DMS79 (cell line): ENCODE measurements around the gene FIG4.
"Not testable (repeated sequence)": the region's sequence is repeated elsewhere in the genome, so short reads cannot be mapped to it uniquely, and the experiment has no call there.

Source experiments
- DNase-seq: peaks from one replicate; lab custom pipeline; 2025; lab: John Stamatoyannopoulos, UW

Gene FIG4

DNA sequence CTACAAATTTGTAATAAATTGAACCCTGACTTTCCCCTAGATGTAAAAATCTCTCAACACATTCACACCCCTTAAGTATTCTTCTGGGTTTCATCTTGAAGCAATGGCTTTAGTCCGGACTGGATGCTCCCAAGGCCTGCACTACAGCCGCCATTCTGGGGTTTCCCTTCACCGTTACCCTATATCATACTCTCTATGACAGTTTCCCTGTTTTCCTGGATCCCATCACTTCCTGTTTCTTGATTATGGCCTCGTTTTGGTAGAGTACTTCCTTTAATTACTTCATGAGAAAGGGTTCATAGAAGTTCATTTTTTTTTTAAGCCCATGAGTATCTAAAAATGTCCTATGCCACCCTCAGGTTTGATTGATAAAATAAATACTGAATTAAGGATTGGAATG is 11.7 kb downstream of the FIG4 start:
- DNase-seq, result no peak

DNA sequence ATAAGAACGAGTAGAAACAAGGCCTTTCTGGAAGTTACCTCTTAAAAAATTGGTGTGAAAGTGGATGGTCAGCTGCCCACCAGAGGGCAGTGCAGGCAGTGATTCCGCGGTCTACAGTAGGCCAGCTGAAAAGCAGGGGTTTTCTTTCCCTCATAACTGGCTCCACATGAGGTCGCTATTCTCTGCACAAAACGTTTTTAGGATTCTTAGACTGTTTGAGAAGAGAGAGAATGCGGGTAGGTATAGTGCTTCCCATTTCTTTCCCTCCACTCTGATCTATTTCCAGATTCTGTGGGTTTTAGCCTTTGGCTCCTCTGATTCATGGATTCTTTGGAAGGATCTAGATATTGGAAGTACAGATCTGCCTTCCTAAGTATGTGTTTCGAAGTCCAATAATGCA is 14.2 kb downstream of the FIG4 start:
- peak; percentile 64 for DNase-seq

DNA sequence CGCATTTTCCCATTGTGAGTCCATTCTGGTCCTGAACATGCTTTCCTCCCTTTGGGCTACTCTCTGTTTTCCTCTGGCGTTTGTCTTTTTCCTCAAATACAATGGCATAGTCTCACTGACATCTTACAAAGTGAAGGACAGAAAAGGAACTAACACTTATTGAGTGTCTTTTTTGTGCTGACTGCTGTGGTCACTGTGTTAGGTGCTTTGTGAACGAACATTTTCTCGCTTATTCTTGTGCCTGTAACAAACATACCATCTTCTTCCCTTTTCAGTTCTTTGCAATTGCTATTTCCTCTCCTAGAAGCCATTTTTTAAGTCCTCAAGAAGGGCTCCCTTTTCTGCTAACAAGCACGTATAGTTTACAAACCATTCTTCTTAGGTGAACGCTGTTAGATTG is 15.4 kb downstream of the FIG4 start:
- DNase-seq, result no peak

DNA sequence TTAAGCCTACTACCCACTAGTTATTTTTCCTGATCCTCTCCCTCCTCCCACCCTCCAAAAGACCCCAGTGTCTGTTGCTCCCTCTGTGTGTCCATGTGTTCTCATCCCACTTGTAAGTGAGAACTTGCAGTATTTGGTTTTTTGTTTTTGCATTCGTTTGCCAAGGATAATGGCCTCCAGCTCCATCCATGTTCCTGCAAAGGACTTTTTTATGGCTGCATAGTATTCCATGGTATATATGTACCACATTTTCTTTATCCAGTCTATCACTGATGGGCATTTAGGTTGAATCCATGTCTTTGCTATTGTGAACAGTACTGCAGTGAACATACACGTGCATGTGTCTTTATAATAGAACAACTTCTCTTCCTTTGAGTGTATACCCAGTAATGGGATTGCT is 17.0 kb downstream of the FIG4 start:
- not testable (repeated sequence) for DNase-seq

DNA sequence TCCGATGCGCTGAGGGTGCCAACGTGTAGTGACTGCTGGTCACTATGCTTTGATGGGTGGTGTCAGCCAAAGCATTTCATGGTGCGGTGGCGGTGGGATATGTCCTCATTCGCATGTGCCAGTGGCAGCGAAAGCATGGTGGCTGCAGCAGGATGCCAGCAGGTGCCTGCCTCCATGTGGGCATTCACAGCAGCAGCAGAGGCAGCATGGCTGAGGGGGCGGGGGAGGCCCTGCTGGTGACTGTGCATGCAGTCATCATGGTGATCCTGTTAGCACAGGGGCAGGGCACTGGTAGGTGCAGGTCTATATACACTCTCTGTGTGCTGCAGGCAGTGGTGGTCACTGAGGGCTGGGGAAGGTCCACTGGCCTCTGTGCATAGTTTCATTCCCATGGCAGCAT is 22.0 kb downstream of the FIG4 start:
- no peak for DNase-seq

DNA sequence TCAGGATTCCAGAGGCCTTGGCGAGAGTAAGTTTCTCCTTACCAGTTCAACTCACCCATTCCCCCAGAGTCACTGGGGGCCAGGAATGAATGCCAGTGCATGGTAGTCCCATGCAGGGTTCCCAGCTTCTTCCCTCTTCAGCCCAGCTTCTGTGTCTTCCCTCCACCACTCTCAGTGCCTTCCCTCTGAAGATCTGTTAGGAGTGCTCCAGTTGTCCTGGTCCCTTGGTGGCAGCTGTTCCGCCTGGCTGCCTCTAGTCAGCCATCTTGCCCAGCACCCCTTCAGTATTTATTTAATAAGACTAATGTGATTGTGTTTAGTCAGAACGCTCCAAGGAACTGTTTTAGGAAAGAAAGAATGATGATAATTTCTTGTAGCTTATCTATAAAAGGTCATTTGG is 23.1 kb downstream of the FIG4 start:
- DNase-seq, result no peak

DNA sequence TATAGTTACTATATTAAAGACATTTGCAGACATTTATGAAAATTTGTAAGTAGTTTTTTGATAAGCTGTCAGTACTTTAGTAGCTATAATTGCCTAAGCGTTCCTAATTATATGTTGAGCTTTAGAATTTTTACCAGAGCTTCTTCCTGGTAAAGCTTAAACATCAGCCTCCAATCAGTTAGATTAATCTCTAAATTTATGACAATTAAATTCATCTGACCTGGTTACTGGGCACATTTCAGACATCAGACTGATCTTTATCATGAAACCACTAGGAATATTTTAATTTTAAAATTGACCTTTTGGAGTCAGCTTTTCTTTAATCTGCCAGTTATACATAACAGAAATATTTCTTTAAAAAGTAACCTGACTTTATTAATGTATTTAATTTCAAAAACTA is 23.5 kb downstream of the FIG4 start:
- DNase-seq, result no peak

DNA sequence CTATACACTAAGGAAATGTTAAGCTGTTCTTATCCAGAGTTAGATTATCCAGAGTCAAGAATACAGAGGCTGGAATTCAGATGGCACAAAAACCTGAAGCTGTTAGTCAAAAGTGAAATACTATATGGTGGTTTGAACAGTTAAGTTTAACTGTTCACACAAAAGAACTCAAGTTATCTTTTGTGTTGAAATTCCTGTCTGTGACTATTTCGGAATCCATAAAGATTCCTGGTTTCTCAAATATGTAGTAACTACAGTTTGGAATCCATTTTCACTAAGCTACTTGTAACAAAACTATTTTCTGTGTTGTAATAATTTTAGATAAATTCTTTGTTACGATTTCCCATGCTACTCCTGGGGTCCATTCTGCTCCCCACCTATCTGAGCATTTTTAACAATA is 24.5 kb downstream of the FIG4 start:
- DNase-seq, result no peak

DNA sequence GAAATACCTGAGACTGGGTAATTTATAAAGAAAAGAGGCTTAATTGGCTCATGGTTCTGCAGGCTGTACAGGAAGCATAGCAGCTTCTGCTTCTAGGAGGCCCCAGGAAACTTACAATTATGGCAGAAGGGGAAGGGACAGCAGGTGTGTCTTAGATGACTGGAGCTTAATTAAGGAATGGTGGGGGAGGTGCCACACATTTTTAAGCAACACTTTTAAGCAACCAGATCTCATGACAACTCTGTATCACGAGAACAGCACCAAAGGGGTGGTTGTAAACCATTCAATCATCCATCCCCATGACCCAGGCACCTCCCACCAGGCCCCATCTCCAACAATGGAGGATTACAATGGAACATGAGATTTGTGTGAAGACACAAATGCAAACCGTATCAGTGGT is 26.9 kb downstream of the FIG4 start:
- no peak for DNase-seq

DNA sequence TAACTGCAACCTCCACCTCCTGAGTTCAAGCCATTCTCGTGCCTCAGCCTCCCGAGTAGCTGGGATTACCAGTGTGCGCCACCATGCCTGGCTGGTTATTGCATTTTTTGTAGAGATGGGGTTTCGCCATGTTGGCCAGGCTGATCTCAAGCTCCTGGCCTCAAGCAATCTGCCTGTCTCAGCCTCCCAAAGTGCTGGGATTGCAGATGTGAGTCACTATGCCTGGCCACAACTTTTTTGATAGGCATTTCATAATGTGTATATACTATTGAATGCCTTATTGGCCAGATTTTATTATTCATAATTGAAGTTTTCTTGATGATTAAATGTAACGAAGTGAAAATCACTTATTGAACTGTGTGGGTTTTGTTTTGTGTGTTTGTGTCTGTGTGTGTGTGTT is 27.9 kb downstream of the FIG4 start:
- no peak for DNase-seq

DNA sequence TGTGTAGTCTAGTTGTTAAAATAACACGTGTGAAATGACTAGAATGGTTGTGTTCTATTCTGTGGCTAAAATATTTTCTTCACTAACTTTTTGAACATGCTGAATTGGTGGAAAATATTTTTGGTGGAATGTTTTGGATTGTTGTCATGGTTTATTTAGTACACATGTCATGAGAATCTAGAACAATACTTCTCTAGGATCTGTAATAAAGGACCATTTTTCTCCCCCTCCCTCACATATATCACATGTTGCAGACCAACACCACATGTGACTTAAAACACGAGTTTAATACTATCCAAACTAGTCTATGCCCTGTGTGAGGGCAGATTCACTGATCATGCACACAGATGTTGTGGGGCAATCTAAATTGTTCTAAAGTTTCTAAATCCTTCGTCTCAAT is 29.2 kb downstream of the FIG4 start:
- no peak for DNase-seq

DNA sequence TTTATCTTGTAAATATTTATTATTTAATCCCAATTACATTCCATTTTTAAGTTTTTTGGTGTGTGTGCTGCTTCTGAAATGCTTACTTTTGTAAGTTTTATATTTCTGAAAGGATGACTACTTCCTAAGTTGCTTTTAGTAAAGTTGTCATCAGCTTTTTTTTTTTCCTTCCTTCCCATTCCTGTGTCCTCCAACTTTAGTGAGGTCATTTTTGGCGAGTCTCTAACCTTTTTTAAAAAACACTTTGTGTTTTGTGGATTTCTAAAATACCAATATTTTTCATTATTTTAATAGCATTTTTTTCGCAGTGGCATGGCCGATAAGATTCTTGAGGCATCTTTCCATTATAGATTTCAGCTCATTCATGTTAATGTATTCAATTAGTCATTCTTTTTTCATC is 30.9 kb downstream of the FIG4 start:
- DNase-seq, result no peak

DNA sequence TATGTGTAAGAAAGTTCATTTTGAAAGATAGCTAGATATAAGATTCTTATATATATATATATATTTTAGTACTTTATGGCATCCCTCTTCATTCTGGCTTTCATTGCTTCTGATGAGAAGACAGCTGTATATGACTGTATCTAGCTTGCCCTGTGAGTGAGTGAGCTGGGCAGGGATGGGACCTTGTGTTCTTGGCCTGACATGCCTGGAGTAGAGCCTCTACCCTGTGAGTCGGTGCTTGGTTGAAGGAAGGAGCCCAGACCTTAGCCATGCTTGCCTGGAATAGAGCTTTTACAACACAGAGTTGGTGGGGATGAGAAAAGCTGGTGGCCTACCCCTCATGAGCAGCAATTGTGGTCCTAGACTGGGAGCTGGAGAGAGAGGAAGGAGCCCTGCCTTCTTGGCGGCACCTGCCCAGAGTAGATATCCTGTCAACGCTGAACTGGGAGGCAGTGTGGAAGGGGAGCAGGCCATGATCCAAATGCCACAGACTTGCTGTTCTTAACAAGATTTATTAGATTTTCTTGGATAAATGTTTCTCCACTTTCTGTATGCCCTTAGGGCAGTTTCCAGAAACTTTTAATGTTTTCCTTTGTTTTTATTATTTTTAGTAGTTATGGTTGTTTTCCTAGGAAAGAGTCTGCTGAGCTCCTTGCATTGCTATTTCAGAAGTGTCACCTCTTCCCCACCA is 31.6 kb downstream of the FIG4 start:
- DNase-seq, result no peak

DNA sequence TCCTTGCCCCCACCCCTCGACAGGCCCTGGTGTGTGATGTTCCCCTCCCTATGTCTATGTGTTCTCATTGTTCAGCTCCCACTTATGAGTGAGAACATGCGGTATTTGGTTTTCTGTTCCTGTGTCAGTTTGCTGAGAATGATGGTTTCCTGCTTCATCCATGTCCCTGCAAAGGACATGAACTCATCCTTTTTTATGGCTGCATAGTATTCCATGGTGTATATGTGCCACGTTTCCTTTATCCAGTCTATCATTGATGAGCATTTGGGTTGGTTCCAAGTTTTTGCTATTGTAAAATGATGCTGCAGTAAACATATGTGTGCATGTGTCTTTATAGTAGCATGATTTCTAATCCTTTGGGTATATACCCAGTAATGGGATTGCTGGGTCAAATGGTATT is 34.2 kb downstream of the FIG4 start:
- not testable (repeated sequence) for DNase-seq

DNA sequence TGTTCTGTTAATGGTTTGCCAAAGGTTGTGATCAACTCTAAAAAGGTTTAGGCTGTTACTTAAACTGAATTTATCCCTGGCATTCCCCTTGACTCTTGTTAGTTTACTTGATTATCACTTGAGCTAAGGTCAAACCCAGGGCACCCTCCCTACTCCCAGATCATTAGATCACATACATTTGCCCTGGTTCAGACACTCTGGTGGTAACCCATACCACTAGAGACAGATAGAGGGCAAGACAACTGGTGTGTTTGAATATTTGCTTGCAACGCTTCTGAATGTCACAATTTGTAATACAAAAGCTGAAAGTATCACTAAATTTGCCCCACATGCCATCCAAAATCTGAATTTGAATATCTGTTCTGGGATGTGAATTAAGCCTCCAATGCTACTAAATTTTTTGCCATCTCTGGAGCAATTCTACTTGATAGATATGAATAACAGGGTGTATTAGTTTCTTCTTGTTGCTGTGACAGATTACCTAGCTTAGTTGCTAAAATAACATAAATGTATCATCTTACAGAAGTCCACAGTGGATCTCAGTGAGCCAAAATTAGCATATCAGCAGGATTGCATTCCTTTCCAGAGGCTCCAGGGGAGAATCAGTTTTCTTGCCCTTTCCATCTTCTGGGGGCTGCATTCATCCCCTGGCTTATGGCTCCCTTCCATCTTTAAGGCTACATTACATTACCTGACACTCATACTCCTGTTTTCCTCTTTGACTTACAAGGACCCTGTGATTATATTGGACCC is 45.4 kb downstream of the FIG4 start:
- DNase-seq, result no peak

DNA sequence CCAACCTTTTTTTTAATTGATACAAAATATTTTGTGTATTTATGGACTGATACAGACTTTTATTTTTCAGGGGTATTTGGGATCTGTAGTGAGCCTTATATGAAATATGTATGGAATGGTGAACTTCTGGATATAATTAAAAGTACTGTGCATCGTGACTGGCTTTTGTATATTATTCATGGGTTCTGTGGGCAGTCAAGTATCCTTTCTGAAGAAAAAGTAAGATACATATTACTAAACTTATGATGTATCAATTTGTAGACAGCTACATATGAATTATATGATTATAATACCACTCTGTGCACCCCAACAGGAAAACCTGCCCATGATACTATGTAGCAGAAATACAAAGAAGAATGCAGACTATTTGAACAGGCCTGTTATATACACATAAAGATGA is 47.2 kb downstream of the FIG4 start:
- DNase-seq, result no peak

DNA sequence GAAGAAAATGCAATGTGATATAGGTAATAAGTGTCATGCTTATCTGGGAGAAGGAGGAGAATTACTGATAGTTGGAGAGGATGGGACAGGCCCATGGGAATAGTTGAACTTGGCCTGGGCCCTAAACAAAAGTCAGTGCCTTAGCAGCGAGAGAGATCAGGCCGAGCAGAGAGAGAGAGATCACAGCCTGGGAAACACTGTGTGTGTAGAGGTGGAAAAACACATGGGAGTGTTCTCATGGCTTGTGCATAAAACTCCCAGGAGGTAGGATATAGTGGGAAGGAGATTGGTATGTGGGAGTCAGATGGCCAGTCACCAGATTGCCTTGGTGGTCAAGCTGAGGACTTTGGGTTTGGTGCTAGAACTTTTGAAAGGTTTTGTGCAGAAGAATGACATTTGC is 47.6 kb downstream of the FIG4 start:
- no peak for DNase-seq

DNA sequence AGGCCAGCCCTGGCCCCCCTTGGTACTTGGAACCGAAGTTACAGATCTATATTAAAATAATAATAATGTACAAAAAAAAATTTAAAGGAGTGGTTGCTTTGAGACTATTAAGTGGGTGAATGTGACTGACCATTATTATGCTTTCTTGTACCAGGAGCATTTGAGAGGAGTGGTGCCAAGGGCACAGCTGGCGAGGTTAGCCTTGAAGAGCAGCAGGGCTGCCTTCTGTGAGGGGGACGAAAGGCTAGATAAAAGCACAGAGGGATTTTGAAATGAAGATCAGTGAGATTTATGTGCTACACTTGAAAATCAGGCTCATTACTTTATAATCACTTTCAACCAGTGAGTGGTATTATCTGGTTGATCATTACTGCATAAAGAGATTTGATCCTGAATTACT is 48.6 kb downstream of the FIG4 start:
- no peak for DNase-seq

DNA sequence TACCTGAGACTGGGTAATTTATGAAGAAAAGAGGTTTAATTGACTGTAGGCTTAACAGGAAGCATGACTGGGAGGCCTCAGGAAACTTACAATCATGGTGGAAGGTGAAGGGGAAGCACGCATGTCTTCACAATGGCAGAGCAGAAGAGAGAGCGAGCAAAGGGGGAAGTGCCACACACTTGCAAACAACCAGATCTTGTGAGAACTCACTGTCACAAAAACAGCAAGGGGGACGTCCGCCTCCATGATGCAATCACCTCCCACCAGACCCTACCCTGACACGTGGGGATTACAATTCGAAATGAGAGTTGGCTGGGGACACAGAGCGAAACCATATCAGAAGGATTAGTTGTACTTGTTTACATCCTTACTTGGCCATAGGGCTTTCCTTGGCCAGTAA is 49.7 kb downstream of the FIG4 start:
- DNase-seq, result no peak

DNA sequence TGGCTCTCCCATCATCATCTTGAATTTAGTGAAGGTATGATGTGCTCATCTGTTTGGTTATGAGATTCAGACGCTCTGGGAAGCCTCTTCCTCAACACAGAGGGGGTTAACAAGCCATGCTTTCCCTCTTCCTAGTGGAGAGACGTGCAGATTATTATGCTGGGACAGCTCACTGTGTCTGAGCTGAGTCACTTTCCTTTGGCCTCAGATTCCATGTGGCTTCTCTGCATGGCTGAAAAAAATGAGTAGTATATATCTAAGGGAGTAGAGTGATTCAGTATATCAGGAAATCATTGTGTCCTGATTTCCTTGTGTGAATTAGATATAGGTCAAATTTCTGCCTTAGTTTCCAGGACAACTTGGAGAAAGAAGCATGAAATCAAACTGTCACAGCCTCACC is 52.6 kb downstream of the FIG4 start:
- no peak for DNase-seq

DNA sequence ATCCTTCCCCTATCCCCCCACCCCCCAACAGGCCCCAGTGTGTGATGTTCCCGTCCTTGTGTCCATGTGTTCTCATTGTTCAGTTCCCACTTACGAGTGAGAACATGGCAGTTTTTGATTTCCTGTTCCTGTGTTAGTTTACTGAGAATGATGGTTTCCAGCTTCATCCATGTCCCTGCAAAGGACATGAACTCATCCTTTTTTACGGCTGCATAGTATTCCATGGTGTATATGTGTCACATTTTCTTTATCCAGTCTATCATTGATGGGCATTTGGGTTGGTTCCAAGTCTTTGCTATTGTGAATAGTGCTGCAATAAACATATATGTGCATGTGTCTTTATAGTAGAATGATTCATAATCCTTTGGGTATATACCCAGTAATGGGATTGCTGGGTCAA is 53.7 kb downstream of the FIG4 start:
- DNase-seq, result not testable (repeated sequence)

DNA sequence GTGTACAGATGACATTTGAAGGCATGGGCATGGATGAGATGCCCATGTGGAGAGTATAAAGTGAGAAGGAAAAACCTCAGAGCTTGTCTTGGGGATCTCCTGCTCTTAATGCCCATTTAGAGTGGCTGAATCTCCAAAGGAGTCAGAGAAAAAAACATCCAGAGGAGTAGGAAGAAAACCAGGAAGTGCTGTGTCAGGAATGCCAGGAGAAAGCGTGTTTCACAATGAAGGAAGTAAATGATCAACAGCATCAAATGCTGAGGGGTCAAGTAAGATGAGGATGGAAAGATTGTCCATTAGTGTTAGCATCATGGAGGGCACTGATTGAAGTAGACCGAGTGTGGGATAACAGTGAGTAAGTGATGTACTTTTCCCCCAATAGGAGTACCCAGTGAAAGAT is 56.1 kb downstream of the FIG4 start:
- DNase-seq, result no peak

DNA sequence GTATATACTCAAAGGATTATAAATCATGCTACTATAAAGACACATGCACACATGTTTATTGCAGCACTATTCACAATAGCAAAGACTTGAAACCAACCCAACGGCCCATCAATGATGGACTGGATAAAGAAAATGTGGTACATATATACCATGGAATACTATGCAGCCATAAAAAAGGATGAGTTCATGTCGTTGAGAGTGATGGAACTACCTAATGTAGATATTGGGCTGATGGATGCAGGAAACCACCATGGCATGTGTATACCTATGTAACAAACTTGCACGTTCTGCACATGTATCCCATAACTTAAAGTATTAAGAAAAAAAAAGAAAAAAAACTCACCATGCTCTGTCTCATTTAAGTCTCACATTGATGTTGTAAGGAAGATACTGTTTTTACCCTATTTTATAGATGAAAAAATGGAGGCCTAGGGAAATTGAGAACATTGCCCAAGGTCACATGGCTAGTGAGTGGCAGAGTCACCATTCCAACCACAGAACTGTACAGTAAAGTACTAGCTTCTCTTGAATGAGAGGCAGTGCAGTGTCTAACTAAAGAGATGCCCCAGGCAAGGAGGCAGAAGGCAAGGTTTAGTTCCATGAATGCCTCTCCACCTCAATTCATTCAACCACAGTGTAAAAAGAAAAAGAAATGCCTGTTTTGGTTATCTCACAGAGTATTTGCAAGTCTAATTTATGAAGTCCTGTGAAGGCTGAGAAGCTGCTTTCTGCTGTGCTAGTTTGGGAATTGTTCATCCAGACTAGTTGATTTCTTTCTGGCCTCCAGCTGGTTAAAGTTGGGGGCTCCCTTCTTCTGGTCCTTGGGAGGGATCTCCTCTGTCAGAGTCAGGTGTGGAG is 68.2 kb downstream of the FIG4 start:
- DNase-seq, result no peak
